HG02678 (cell line): ENCODE measurements around the gene OR10A3.

Source experiments
- ATAC-seq: cut with Tn5 transposase; IDR thresholded peaks from one replicate; pipeline ENCODE4 v1.9.1; 2021; ENCODE audit warnings: mild to moderate bottlenecking, moderate library complexity; ENCODE audit not compliant: unreplicated experiment

OR10A3 gene

GRCh38 chr11:7894251-7894650, 47.3 kb downstream of the OR10A3 start:
- ATAC-seq = no peak

GRCh38 chr11:7893796-7894195, 47.7 kb downstream of the OR10A3 start:
- ATAC-seq = no peak

DNA sequence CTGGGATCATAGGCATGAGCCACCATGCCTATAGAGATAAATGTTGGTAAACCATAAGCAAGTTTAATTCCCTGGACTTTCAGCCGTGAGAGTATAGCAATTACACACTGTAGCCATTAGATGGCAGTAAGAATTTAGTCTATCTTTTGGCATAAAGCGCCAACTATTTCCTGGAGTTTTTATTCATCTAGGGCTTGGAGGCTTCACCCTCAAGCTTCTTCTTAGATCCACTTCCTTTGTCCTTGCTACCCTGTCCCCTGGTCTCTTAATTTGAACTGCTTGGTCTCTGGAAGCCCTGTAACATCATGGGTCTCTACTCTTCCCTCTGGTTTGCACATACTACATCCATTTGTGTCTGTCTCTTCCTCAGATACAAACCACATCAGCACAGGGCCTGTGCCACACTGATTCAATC, 48.7 kb downstream of the OR10A3 start:
- peak; percentile 76 for ATAC-seq

GRCh38 chr11:7892059-7892699, 49.3 kb downstream of the OR10A3 start:
- ATAC-seq = peak; percentile 62

GRCh38 chr11:7890417-7891172, 50.9 kb downstream of the OR10A3 start:
- ATAC-seq = no peak

- no peak for ATAC-seq
Measured at GRCh38 chr11:7889985-7890384, 51.5 kb downstream of the OR10A3 start.
